GM23338 (cell line): ENCODE results near the gene BSND. TPM values are rescaled to one million over a fixed set of nuclear protein-coding genes. Genes with fewer than 3 reads are reported as not detected.

Experiments used
- ATAC-seq: fragments of 200-7000 bp; cut with Tn5 transposase; 3 replicates; pipeline ENCODE4 v1.9.1; 2020
- DNase-seq: peaks from one replicate; pipeline ENCODE4 v3.0.0-alpha.2; 2015; ENCODE audit warnings: low spot score
- H2AFZ ChIP-seq: fragments of 200-600 bp; sonication (generic); 2 replicates; pipeline ENCODE4 v1.8.0; 2016; ENCODE audit warnings: antibody characterized with exemption, mild to moderate bottlenecking, moderate library complexity
- H3F3A ChIP-seq: fragments of 200-600 bp; sonication (generic); replicated peaks from 2 replicates; pipeline ENCODE4 v1.8.0; 2017; ENCODE audit warnings: antibody characterized with exemption, mixed run types, low read depth
- H3K27ac ChIP-seq: fragments of 200-600 bp; sonication (generic); 2 replicates; pipeline ENCODE4 v1.6.1; 2016; ENCODE audit warnings: low read depth
- H3K27me3 ChIP-seq: fragments of 200-600 bp; sonication (generic); 2 replicates; pipeline ENCODE4 v1.8.0; 2016; ENCODE audit warnings: mild to moderate bottlenecking, mixed run types, moderate library complexity; ENCODE audit not compliant: insufficient read depth
- H3K36me3 ChIP-seq: fragments of 200-600 bp; sonication (generic); 2 replicates; pipeline ENCODE4 v1.8.0; 2016; ENCODE audit warnings: mild to moderate bottlenecking; ENCODE audit not compliant: insufficient read depth
- H3K4me1 ChIP-seq: fragments of 200-600 bp; sonication (generic); 2 replicates; pipeline ENCODE4 v1.8.0; 2016; ENCODE audit warnings: mild to moderate bottlenecking, moderate library complexity; ENCODE audit not compliant: insufficient read depth
- H3K4me2 ChIP-seq: fragments of 200-600 bp; sonication (generic); 2 replicates; pipeline ENCODE4 v1.7.1; 2017; ENCODE audit warnings: mixed run types
- H3K4me3 ChIP-seq: fragments of 200-600 bp; sonication (generic); 2 replicates; pipeline ENCODE4 v1.6.1; 2016; ENCODE audit warnings: mixed run types
- H3K79me2 ChIP-seq: fragments of 200-600 bp; sonication (generic); replicated peaks from 2 replicates; pipeline ENCODE4 v1.8.0; 2017; ENCODE audit warnings: mild to moderate bottlenecking; ENCODE audit not compliant: insufficient read depth
- H3K9me2 ChIP-seq: fragments of 200-600 bp; sonication (generic); 2 replicates; pipeline ENCODE4 v1.8.0; 2017; ENCODE audit not compliant: insufficient read depth
- H4K20me1 ChIP-seq: fragments of 200-600 bp; sonication (generic); replicated peaks from 2 replicates; pipeline ENCODE4 v1.8.0; 2017; ENCODE audit warnings: mild to moderate bottlenecking; ENCODE audit not compliant: insufficient read depth
- H3K27ac Mint-ChIP-seq: 2 replicates; pipeline ENCODE4 v1.8.0; 2020; ENCODE audit warnings: inconsistent platforms, mild to moderate bottlenecking, moderate library complexity, mixed read lengths
- H3K27me3 Mint-ChIP-seq: 3 replicates; pipeline ENCODE4 v1.8.0; 2022; ENCODE audit warnings: low read depth, mild to moderate bottlenecking, moderate library complexity, mixed read lengths, inconsistent platforms; ENCODE audit not compliant: insufficient read depth, poor library complexity
- H3K36me3 Mint-ChIP-seq: 3 replicates; pipeline ENCODE4 v1.8.0; 2021; ENCODE audit warnings: low read depth, mild to moderate bottlenecking, inconsistent platforms, moderate library complexity, mixed read lengths
- H3K4me1 Mint-ChIP-seq: 3 replicates; pipeline ENCODE4 v1.8.0; 2020; ENCODE audit warnings: mild to moderate bottlenecking, inconsistent platforms, mixed read lengths
- H3K4me3 Mint-ChIP-seq: 3 replicates; pipeline ENCODE4 v1.8.0; 2021; ENCODE audit warnings: moderate library complexity, mild to moderate bottlenecking, inconsistent platforms, mixed read lengths
- H3K9me3 Mint-ChIP-seq: 3 replicates; pipeline ENCODE4 v1.8.0; 2020; ENCODE audit warnings: moderate library complexity, mild to moderate bottlenecking, inconsistent platforms, mixed read lengths
- CREB1 ChIP-seq: fragments of 250-450 bp; sonication (Bioruptor Pico); IDR thresholded peaks from 2 replicates; pipeline ENCODE4 v1.5.0; 2020; ENCODE audit warnings: low read depth, mild to moderate bottlenecking, moderate library complexity
- CTCF ChIP-seq, 2 experiments: fragments of 200-600 bp in 1 of 2; sonication (generic) in 1 of 2; conservative IDR thresholded peaks; 2 replicates each; pipeline versions ENCODE4 v1.5.1 to v1.6.1; 2016 to 2017; ENCODE audit warnings: antibody characterized with exemption in 2 of 2, low read depth in 2 of 2, mild to moderate bottlenecking in 2 of 2, moderate library complexity in 1 of 2
- ETS1 ChIP-seq: IDR thresholded peaks from 2 replicates; pipeline ENCODE4 v1.6.1; 2016; ENCODE audit warnings: antibody characterized with exemption
- EZH2 ChIP-seq: fragments of 200-600 bp; sonication (generic); IDR thresholded peaks from one replicate; pipeline ENCODE4 v1.8.0; 2017; ENCODE audit warnings: antibody characterized with exemption, mild to moderate bottlenecking, low read depth; ENCODE audit not compliant: unreplicated experiment
- EZH2phosphoT487 ChIP-seq: fragments of 200-600 bp; sonication (generic); IDR thresholded peaks from one replicate; pipeline ENCODE4 v1.8.1; 2018; ENCODE audit warnings: antibody characterized with exemption; ENCODE audit not compliant: unreplicated experiment
- NANOG ChIP-seq: IDR thresholded peaks from 2 replicates; pipeline ENCODE4 v1.6.1; 2016; ENCODE audit warnings: antibody characterized with exemption, borderline replicate concordance
- POLR2AphosphoS5 ChIP-seq: IDR thresholded peaks from 2 replicates; pipeline ENCODE4 v1.6.1; 2016; ENCODE audit warnings: antibody characterized with exemption, low read depth
- STAT1 ChIP-seq: IDR thresholded peaks from one replicate; pipeline ENCODE4 v1.6.1; 2016; ENCODE audit warnings: antibody characterized with exemption; ENCODE audit not compliant: unreplicated experiment
- ZNF114 ChIP-seq: fragments of 250-450 bp; sonication (Bioruptor Pico); IDR thresholded peaks from 2 replicates; pipeline ENCODE4 v1.5.0; 2020; ENCODE audit warnings: mild to moderate bottlenecking, moderate library complexity
- ZNF331 ChIP-seq: fragments of 250-450 bp; sonication (Bioruptor Pico); IDR thresholded peaks from 2 replicates; pipeline ENCODE4 v1.5.0; 2020; ENCODE audit warnings: low read depth, mild to moderate bottlenecking, moderate library complexity
- ZNF462 ChIP-seq: fragments of 250-450 bp; sonication (Bioruptor Pico); IDR thresholded peaks from 2 replicates; pipeline ENCODE4 v1.5.0; 2020; ENCODE audit warnings: mild to moderate bottlenecking, moderate library complexity
- polyA plus RNA-seq: library from polyadenylated mRNA; unstranded; fragments of >200 nt; fragmentation: Nextera tagmentation; extraction: Ambion mirVana; gene quantifications from 2 replicates; pipeline ENCODE4 v1.2.1, GENCODE V29; 2016
- total RNA-seq: library from RNA; depleted of rRNA; stranded (reverse); fragments of >200 nt; shearing (Covaris generic); gene quantifications from 2 replicates; pipeline ENCODE4 v1.2.3, GENCODE V29; 2014
- TF ChIP-seq, protein P1 (sequence below): IDR thresholded peaks from one replicate; pipeline ENCODE4 v1.6.1; 2018; ENCODE audit warnings: antibody characterized with exemption; ENCODE audit not compliant: unreplicated experiment

Gene BSND
- total and polyA plus RNA-seq, 2 experiments from 2014 or later = 0.55 to 1.4 TPM

- no peak for ATAC-seq
- no peak for DNase-seq
- peak overlapping the region; percentile 94 for H3K4me2 ChIP-seq
- peaks cover 26% of the 10 kb centered on the region for H3K27me3 ChIP-seq
- H3K27ac ChIP-seq = no peak overlapping the region
- H3K36me3 Mint-ChIP-seq = peaks cover 34% of the 10 kb centered on the region
- H3F3A ChIP-seq = 0 out of 2 replicates have a peak, but pooled peaks cover 8% of the 10 kb centered on the region
- no peak overlapping the region for H3K27ac Mint-ChIP-seq
- peaks cover 44% of the 10 kb centered on the region for H3K4me1 ChIP-seq
- H4K20me1 ChIP-seq = peaks cover 60% of the 10 kb centered on the region
- no peak overlapping the region for H3K4me3 Mint-ChIP-seq
- no peaks in the 10 kb centered on the region for H3K9me2 ChIP-seq
- peaks cover 37% of the 10 kb centered on the region for H3K36me3 ChIP-seq
- H2AFZ ChIP-seq = no peak overlapping the region
- H3K79me2 ChIP-seq = peaks cover 95% of the 10 kb centered on the region
- TF ChIP-seq ETS1 (no peak), POLR2AphosphoS5 (no peak), ZNF331 (no peak), CREB1 (CRISPR knock-in tag) (no peak), ZNF114 (no peak), EZH2phosphoT487 (no peak), NANOG (no peak), STAT1 (no peak), EZH2 (no peak), ZNF462 (CRISPR knock-in tag) (no peak), CTCF (conservative IDR thresholded peaks at IDR 0.05; ENCODE audit: low read depth in 2 of 2) (no peak)
- TF ChIP-seq, protein P1, sequence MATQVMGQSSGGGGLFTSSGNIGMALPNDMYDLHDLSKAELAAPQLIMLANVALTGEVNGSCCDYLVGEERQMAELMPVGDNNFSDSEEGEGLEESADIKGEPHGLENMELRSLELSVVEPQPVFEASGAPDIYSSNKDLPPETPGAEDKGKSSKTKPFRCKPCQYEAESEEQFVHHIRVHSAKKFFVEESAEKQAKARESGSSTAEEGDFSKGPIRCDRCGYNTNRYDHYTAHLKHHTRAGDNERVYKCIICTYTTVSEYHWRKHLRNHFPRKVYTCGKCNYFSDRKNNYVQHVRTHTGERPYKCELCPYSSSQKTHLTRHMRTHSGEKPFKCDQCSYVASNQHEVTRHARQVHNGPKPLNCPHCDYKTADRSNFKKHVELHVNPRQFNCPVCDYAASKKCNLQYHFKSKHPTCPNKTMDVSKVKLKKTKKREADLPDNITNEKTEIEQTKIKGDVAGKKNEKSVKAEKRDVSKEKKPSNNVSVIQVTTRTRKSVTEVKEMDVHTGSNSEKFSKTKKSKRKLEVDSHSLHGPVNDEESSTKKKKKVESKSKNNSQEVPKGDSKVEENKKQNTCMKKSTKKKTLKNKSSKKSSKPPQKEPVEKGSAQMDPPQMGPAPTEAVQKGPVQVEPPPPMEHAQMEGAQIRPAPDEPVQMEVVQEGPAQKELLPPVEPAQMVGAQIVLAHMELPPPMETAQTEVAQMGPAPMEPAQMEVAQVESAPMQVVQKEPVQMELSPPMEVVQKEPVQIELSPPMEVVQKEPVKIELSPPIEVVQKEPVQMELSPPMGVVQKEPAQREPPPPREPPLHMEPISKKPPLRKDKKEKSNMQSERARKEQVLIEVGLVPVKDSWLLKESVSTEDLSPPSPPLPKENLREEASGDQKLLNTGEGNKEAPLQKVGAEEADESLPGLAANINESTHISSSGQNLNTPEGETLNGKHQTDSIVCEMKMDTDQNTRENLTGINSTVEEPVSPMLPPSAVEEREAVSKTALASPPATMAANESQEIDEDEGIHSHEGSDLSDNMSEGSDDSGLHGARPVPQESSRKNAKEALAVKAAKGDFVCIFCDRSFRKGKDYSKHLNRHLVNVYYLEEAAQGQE = no peak
- H3K4me3 ChIP-seq = peak overlapping the region; percentile 91
- H3K4me1 Mint-ChIP-seq = peaks cover 30% of the 10 kb centered on the region
- H3K27me3 Mint-ChIP-seq = peaks cover 43% of the 10 kb centered on the region
- no peaks in the 10 kb centered on the region for H3K9me3 Mint-ChIP-seq
Observed at GRCh38 chr1:55043011-55043410, 44.3 kb downstream of the BSND start.
